NAMALWA (cell line): ENCODE results near the gene KMT2A.
"Not testable (repeated sequence)": the region's sequence is repeated elsewhere in the genome, so short reads cannot be mapped to it uniquely, and the experiment has no call there.

Source experiments
- DNase-seq: peaks from one replicate; pipeline ENCODE4 v3.0.0-alpha.2; 2015; ENCODE audit warnings: low spot score

KMT2A gene

GRCh38 chr11:118435893-118436624 is at the start of gene KMT2A:
TSS of gene KMT2A (plus strand) at chr11:118436492. CDS start at chr11:118436513, 21 bp downstream.
- peak; percentile 90 for DNase-seq

DNA sequence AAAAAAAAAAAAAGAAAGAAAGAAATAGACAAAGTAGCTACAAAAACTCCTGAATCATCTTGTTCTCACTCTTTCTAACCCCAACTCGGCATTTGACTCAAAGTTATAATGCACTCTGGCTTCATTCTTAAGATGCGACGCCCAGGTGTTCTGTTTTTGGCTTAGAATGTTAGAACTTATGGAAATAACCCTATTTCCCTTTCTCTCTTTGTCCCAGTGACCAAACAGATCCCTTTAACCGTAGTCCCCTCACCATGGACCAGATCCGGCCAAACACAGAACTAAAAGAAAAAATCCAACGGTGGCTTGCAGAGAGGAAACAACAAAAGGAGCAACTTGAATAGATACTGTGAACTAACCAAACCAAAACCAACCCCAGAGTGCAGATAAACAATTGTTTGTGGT is 40.2 kb upstream of the KMT2A start:
- no peak for DNase-seq

- no peak for DNase-seq
Observed at GRCh38 chr11:118397448-118397847, 38.8 kb upstream of the KMT2A start.

DNA sequence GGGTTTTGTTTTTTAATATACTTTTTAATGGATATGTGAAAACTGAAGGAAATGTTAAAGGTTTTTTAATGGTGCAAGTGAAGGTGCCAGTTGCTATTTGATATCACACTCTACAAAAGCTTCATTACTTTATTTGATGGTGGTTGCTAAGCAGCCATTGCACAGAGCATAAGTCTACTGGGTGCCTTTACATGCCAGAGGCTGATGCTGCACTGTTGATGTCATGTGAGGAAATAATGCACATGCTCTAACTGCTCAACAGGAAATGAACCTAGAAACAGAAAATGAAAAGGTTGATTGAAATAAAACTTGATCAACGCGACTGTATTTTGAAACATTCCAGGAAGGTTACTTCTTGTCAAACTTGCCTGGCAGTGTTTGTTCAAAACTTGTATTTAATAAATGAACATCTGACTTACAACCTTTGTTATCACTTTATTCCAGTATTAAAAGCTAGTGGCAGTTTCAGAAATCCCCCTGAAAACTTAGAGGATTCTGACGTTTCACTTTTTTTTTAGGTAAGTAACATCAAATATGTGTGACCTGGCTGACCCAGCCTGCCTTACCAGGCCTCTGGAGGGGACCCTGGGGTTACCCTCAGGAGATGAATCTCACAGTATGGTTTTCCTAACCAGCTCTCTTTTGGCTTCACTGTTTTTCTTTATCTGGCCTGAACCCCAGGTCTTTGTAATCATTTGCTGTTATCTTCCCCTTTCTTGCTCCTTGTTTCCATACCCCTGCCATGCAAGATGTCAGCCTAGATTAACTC is 37.3 kb upstream of the KMT2A start:
- DNase-seq = peak; percentile 76

- peak; percentile 96 for DNase-seq
Observed at GRCh38 chr11:118401151-118401879, 35.0 kb upstream of the KMT2A start, which contains the start of gene ATP5MG. TSS of gene ATP5MG (plus strand) at chr11:118401606. CDS start at chr11:118401666, 60 bp downstream.

DNA sequence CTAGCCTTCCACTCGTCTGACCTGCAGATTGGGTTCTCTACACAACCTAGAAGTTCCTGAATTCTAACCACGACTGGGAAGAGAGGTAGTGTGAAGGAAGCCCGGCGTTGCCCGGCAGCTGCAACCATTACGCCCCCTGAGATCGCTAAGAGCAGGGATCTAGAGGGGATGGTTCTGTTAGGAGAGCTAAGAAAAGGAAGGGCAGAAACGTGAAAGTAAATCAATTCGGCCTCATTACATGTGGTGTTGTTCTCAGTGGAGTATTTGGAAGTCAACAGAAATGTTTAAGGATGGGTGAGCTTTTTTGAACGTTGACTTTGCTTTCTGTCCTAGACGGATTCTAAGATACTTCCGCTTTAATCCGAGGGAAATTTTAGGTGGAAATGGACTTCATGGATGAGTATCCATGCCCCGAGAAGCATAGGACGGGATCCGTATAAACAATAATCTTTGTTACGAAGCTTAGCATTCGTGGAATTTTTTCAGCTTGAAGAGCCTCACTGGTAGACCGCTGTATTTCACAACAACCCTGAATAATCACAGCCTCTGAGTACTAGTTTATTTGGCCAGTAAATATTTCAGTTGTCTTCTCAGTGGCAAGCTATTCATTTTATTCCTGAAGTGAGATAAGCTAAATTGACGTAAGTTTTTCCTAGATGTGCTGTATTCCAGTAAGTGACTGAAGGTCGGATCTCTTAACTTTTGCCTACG is 34.3 kb upstream of the KMT2A start:
- DNase-seq = no peak

DNA sequence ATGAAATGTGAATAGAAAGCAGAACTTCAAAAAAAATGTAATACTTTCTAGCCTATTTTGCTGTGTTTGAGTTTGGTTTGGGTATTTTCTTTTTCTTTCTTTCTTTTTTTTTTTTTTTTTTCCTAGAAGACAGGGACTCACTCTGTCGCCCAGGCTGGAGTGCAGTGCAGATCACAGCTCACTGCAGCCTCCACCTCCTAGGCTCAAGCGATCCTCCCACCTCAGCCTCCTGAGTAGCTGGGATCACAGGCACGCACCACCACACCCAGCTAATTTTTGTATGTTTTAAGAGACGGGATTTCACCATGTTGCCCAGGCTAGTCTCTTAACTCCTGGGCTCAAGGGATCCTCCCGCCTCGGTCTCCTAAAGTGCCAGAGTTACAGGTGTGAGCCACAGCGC is 33.7 kb upstream of the KMT2A start:
- not testable (repeated sequence) for DNase-seq

- no peak for DNase-seq
Observed at GRCh38 chr11:118406599-118407166, 29.6 kb upstream of the KMT2A start.

- peak; percentile 34 for DNase-seq
Observed at GRCh38 chr11:118410055-118410745, 26.1 kb upstream of the KMT2A start.

DNA sequence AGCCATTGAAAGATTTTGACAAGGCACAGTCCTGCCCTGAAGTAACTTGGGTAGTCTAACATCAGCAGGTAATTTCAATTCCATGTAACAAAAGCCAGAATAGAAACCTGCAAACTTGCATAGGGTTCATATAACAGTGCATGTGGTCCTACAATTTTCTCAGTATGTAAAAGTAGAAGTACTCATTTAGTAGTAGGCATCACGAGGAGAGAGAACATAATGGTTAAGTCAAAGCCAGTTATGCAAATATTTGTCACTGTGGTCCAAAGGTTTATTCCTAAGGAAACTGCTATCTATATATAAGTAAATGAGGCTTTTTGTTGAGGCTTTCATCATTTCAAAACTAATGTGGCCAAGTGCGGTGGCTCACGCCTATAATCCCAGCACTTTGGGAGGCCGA is 24.8 kb upstream of the KMT2A start:
- no peak for DNase-seq

DNA sequence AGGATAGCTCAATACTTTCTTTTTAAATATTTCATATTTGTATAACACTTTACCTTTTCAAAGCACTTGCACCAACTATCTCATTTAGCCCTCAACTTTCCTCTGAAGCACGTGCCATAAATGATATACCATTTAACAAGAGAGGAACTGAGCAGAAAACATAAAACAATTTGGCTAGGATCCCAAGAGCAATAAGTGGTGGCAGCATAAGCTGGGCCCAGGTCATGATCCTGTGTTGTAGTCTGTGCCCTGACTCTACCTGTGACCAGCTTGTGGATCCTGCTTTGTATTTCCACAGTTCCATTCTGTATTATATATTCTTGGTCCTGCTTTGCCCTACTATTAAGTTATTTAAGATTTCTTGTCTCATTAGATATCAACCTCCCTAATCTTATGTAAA is 23.4 kb upstream of the KMT2A start:
- DNase-seq = no peak

DNA sequence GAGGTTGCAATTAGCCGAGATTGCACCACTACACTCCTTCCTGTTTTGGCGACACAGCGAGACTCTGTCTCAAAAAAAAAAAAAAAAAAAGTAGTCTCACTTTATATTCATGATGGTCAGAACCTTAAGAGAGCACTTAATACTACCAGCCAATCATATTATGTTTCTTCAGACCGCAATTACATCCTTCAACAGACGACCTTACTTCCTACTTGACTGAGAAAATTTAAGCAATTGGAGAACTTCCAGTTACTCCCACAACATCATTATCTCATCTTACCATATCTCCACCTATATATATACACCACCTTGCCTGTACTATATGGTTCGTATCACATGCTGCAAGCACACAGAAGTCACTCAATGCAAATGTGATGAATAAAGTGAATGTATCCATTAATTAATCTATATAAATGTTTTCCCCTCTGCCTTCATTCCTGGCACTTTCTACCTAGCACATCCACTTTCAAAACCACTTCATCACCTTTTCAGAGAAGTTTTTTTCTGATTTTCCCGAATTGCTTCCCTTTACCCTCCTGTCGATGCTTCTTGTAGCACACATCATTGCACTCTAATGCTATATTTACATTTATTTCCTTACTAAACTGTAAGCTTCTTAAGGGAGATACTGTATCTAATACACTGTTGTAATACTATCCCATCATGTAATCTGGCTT is 21.1 kb upstream of the KMT2A start:
- DNase-seq = no peak

- no peak for DNase-seq
Observed at GRCh38 chr11:118415739-118416068, 20.6 kb upstream of the KMT2A start.

GRCh38 chr11:118416900-118417299 is 19.4 kb upstream of the KMT2A start:
- DNase-seq = not testable (repeated sequence)

- no peak for DNase-seq
Observed at GRCh38 chr11:118417801-118418200, 18.5 kb upstream of the KMT2A start.

DNA sequence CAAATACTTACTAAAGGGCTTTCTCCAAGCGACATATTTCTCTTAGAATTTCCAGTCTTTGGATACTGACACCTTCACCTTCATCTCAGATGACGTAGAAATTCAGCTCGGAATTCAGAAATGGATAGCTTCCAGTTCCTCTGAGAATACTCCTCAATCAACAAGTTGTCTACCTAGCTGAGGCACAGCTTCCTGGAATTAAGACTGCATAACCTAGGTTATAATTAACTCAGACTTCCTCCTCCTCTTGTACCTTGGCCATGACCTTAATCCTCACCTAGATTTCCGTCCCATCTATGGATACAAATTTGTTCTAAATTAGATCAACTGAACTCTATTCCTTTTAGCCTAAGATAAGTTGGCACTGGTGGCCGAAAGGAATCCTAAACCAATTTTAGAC is 17.5 kb upstream of the KMT2A start:
- no peak for DNase-seq

DNA sequence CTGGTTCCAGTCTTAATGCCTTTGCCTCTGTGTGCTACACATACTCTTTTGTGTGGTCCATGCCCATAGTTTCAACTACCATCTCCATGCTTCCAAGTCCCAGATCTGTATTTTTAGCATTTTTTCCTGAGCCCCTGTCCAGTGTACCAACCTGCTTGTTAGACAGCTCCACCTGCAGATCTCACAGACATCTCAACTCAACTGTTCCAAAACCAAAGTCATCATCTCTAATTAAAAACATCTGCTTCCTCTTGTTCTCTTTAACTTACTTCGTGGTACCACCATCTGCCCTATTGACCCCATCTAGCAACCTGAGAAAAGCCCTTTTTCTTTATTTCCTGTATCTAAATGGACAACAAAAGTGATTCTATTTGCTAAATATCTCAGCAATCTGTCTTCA is 8.6 kb upstream of the KMT2A start:
- DNase-seq = no peak

DNA sequence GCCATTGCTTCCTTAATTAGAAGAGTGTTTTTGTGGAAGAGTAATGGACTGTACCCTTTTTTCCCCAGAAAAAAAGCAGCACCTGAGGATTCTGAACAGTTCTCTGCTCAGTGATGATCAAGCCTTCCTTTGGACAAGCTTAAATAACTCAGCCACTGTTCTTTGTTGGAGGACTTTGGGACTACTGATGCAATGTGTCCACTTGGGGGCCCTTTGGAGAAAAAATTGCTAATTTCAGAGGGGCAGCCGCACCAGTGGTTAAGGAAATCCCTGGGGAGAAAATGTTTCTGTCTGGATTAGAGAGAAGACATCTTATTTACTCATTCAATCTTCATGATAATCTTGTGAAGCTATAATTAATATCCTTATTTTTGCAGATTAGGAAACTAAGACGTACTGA is 5.3 kb upstream of the KMT2A start:
- DNase-seq = no peak

- no peak for DNase-seq
Observed at GRCh38 chr11:118434123-118434552, 2.2 kb upstream of the KMT2A start.

DNA sequence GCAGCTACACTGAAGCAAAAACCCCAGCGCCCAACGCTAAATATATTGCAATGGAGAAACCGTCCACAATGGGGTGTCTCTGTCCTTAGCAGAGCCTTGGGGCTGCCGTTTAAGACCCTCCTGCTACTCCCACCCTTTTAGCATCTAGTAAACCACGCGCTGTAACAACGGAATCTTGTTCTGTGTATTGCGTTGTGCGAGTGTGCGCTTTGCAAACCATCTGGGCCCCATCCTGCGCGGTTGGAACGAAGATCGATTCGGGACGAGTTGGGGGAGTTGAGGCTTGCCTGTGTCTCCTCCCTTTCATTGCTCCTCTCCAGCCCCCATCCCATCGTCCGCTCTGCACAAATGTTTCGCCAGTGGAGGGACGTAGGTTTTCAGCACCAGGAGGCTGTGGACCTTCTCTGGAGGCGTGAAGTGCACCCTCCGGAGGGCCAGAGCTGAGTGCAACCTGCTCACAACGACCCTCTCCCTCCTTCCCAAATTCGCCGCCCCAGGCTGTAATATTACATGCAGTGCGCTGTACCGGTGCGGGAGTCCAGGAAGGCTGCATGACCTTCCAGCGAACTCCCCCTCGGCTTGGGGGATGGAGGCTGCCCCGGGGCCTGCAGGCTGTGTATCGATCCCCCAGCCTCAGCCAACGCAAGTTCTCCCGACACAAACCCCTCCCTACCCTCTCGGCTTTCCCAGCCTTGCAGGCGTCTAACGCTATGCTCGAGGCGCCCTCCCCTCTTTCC is 1.6 kb upstream of the KMT2A start:
- DNase-seq = peak; percentile 86
